ENCODE results near the gene KCNQ1OT1. TPM values are rescaled to one million over a fixed set of nuclear protein-coding genes. Genes with fewer than 3 reads are reported as not detected.

Gene KCNQ1OT1
- total and polyA plus RNA-seq, 4 donors = 0.05 to 4.9 (median 0.61) TPM

- H3K9me3 ChIP-seq (ENCODE audit: control insufficient read depth in 4 of 4, low read length in 3 of 4) = no peaks in the 10 kb centered on the region
- no peaks in the 10 kb centered on the region for H3K4me1 ChIP-seq (ENCODE audit: control insufficient read depth in 4 of 4, insufficient read depth in 4 of 4, low read length in 3 of 4)
- no peak overlapping the region for H3K4me3 ChIP-seq (ENCODE audit: low read depth in 1 of 3, low read length in 3 of 3)
- TF ChIP-seq NR2F2 (IDR thresholded peaks at IDR 0.05) (no peak), REST (IDR thresholded peaks at IDR 0.05) (no peak), GABPA (IDR thresholded peaks at IDR 0.05 in 1 of 2, conservative IDR thresholded peaks at IDR 0.05 in 1 of 2) (no peak), JUND (IDR thresholded peaks at IDR 0.05) (no peak), HNF4G (IDR thresholded peaks at IDR 0.05) (no peak), MAX (IDR thresholded peaks at IDR 0.05) (no peak), ATF3 (IDR thresholded peaks at IDR 0.05) (no peak), SP1 (IDR thresholded peaks at IDR 0.05) (no peak), EGR1 (IDR thresholded peaks at IDR 0.05; ENCODE audit: low read depth in 2 of 2) (no peak), RXRA (IDR thresholded peaks at IDR 0.05) (no peak), ZBTB33 (IDR thresholded peaks at IDR 0.05) (no peak)
- 86% methylated on average over 25 of the region's 25 CpGs for WGBS
- no peak for DNase-seq (ENCODE audit: low spot score)
- no peaks in the 10 kb centered on the region for H3K36me3 ChIP-seq (ENCODE audit: control insufficient read depth in 4 of 4, insufficient read depth in 3 of 4, low read depth in 1 of 4, low read length in 3 of 4)
- H3K9ac ChIP-seq (ENCODE audit: low read depth in 1 of 2, low read length in 2 of 2) = no peak overlapping the region
- H3K27me3 ChIP-seq (ENCODE audit: control insufficient read depth in 4 of 4, insufficient read depth in 4 of 4, low read length in 3 of 4) = no peaks in the 10 kb centered on the region
- no peak overlapping the region for H3K27ac ChIP-seq (ENCODE audit: low read depth in 1 of 2, low read length in 2 of 2)
Measured at GRCh38 chr11:2587976-2588748, 111.6 kb downstream of the KCNQ1OT1 start.

- no peak for DNase-seq (ENCODE audit: low spot score)
- 93% methylated on average over 20 of the region's 20 CpGs for WGBS
- H3K36me3 ChIP-seq (ENCODE audit: control insufficient read depth in 4 of 4, insufficient read depth in 3 of 4, low read depth in 1 of 4, low read length in 3 of 4) = no peaks in the 10 kb centered on the region
- no peaks in the 10 kb centered on the region for H3K9me3 ChIP-seq (ENCODE audit: control insufficient read depth in 4 of 4, low read length in 3 of 4)
- H3K27me3 ChIP-seq (ENCODE audit: control insufficient read depth in 4 of 4, insufficient read depth in 4 of 4, low read length in 3 of 4) = no peaks in the 10 kb centered on the region
- no peak overlapping the region for H3K9ac ChIP-seq (ENCODE audit: low read depth in 1 of 2, low read length in 2 of 2)
- H3K4me1 ChIP-seq (ENCODE audit: control insufficient read depth in 4 of 4, insufficient read depth in 4 of 4, low read length in 3 of 4) = no peaks in the 10 kb centered on the region
- H3K4me3 ChIP-seq (ENCODE audit: low read depth in 1 of 3, low read length in 3 of 3) = no peak overlapping the region
- no peak overlapping the region for H3K27ac ChIP-seq (ENCODE audit: low read depth in 1 of 2, low read length in 2 of 2)
- TF ChIP-seq JUND (IDR thresholded peaks at IDR 0.05) (no peak), REST (IDR thresholded peaks at IDR 0.05) (no peak), FOXA1 (IDR thresholded peaks at IDR 0.05) (no peak), RXRA (IDR thresholded peaks at IDR 0.05) (no peak)
Measured at GRCh38 chr11:2587132-2587930, 112.5 kb downstream of the KCNQ1OT1 start.
